DMS153 treated with DMSO at 0.1 percent for 48 hours (cell line): ENCODE data around the gene RAP2C.
A peak's percentile ranks its signal among the peaks of the same experiment; 100 is the strongest.
"Not testable (repeated sequence)": the region's sequence is repeated elsewhere in the genome, so short reads cannot be mapped to it uniquely, and the experiment has no call there.

ENCODE experiments used
- DNase-seq: peaks from one replicate; lab custom pipeline; 2025; ENCODE audit not compliant: unreplicated experiment; lab: John Stamatoyannopoulos, UW

RAP2C gene

GRCh38 chrX:132200976-132201375 lies 18.3 kb downstream of the RAP2C start:
- DNase-seq: no peak

- no peak for DNase-seq
These were observed 19.3 kb downstream of the RAP2C start for GRCh38 chrX:132199941-132200340.

GRCh38 chrX:132193872-132194574 lies 25.2 kb downstream of the RAP2C start:
- no peak for DNase-seq

- no peak for DNase-seq
These were observed 27.3 kb downstream of the RAP2C start for GRCh38 chrX:132191938-132192337.

GRCh38 chrX:132188175-132188574 lies 31.1 kb downstream of the RAP2C start:
- no peak for DNase-seq

- DNase-seq: no peak
These were observed 31.8 kb downstream of the RAP2C start for GRCh38 chrX:132187451-132187850.

- DNase-seq: no peak
These were observed 34.4 kb downstream of the RAP2C start for GRCh38 chrX:132184871-132185270.

GRCh38 chrX:132181364-132181763 lies 37.9 kb downstream of the RAP2C start:
- DNase-seq: no peak

GRCh38 chrX:132180929-132181328 lies 38.3 kb downstream of the RAP2C start:
- no peak for DNase-seq

GRCh38 chrX:132173647-132174046 lies 45.6 kb downstream of the RAP2C start:
- no peak for DNase-seq

- DNase-seq: no peak
These were observed 47.4 kb downstream of the RAP2C start for GRCh38 chrX:132171881-132172280.

GRCh38 chrX:132171478-132171877 lies 47.8 kb downstream of the RAP2C start:
- DNase-seq: no peak

GRCh38 chrX:132169554-132169953 lies 49.7 kb downstream of the RAP2C start:
- DNase-seq: peak; percentile 5

- no peak for DNase-seq
These were observed 53.6 kb downstream of the RAP2C start for GRCh38 chrX:132165651-132166050.

- DNase-seq: no peak
These were observed 54.2 kb downstream of the RAP2C start for GRCh38 chrX:132165005-132165404.

- DNase-seq: not testable (repeated sequence)
These were observed 56.2 kb downstream of the RAP2C start for GRCh38 chrX:132163094-132163493.

- no peak for DNase-seq
These were observed 66.1 kb downstream of the RAP2C start for GRCh38 chrX:132153166-132153565.
